ENCODE measurements around the gene ADAMTS7. TPM values are rescaled to one million over a fixed set of nuclear protein-coding genes. Genes with fewer than 3 reads are reported as not detected.

The ADAMTS7 gene
- total and polyA plus RNA-seq, 2 of the 8 experiments (the other 6 are each of a cell fraction or from before 2014, with no cell fraction given): 27.9 to 45.2 TPM

DNA sequence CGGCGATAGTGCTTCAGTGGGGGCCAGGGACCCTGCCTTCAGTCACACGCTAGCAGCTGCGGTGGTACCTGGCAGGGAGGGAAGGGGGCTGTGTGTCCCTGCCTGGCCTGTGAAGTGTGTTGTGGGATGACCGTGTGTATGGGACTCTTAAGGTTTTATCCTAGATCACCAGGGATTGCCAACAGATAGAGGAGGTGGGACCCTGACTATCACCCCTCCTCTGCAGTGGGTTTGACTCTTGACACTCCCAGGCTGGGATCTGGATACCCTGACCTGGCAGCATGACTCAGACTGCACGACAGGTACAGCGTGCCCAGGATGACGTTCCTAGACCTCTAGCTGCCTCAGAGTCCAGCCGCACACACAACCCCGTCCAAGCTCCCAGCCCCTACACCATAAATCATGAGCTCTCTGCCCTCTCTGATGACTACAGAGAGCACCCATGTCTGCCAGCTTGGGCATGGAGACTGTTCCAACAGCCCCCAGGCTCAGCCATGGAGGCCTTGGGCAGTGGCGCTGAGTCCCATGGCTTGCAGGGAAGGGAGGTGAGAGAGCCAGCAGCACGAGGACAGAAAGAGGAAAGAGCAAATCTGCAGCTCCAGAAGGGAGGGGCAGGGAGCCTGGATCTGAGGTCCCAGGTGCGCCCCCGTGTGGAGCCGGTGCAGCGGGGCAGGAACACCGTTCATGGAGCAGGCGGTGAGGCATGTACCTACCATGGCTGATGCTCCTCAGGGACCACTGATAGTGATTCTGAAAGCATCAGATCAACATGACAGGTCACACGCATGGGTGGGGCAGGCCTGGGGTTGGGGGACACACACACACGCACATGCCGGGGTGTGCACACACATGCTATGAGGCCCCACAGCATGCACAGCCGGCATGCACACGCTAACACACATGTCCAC, 71.0 kb downstream of the ADAMTS7 start:
- Histone ChIP-seq H4K91ac (replicated peaks; ENCODE audit: insufficient read length, low read length) (peak overlapping the region; percentile 44), H2BK120ac (replicated peaks; ENCODE audit: low read depth, low read length) (peak overlapping the region; percentile 43), H3K14ac (ENCODE audit: insufficient read length) (no peak overlapping the region), H2BK5ac (ENCODE audit: low read depth, low read length) (peak overlapping the region; percentile 48; the same call in 1 of the 2 replicates), H4K5ac (ENCODE audit: insufficient read length, low read depth, low read length) (peak overlapping the region; percentile 57), H3K18ac (ENCODE audit: extremely low read depth, low read length) (peak overlapping the region; percentile 75), H3K56ac (replicated peaks; ENCODE audit: insufficient read length, low read depth, low read length) (no peak overlapping the region), H3K27me3 (replicated peaks in 1 of 4; ENCODE audit: control insufficient read depth in 3 of 4, extremely low read depth in 1 of 4, insufficient read depth in 3 of 4, low read length in 3 of 4) (no peaks in the 10 kb centered on the region), H3K36me3 (ENCODE audit: control insufficient read depth in 2 of 4, insufficient read depth in 4 of 4, low read length in 3 of 4) (no peaks in the 10 kb centered on the region), H2BK15ac (ENCODE audit: low read length) (peak overlapping the region; percentile 98; the same call in 1 of the 2 replicates), H3K4me1 (replicated peaks in 1 of 4; ENCODE audit: control insufficient read depth in 3 of 4, insufficient read depth in 4 of 4, low read length in 3 of 4) (peaks cover 0 to 7% (median 3%) of the 10 kb centered on the region in 4 experiments; a peak in 4 of 7 replicates), H3K79me1 (ENCODE audit: low read depth, low read length) (no peaks in the 10 kb centered on the region), H4K20me1 (replicated peaks in 1 of 2; ENCODE audit: control insufficient read depth in 1 of 2, insufficient read depth in 2 of 2, low read length in 2 of 2) (peaks cover 0 to 2% of the 10 kb centered on the region in 2 experiments), H2AFZ (ENCODE audit: low read length) (peak overlapping the region; percentile 97), H3K23me2 (ENCODE audit: low read depth, low read length) (no peaks in the 10 kb centered on the region), H3K79me2 (ENCODE audit: control insufficient read depth in 1 of 2, insufficient read depth in 2 of 2, low read length in 2 of 2) (no peaks in the 10 kb centered on the region), H3K4me2 (ENCODE audit: insufficient read depth in 1 of 2, low read depth in 2 of 2, low read length in 2 of 2) (peak overlapping the region in 1 of 2 experiments; percentile 14; a peak in 1 of 4 replicates), H2BK20ac (ENCODE audit: low read length) (no peak overlapping the region), H4K8ac (ENCODE audit: extremely low read depth, insufficient read depth, low read length) (peak overlapping the region; percentile 39; the same call in 1 of the 2 replicates), H3K27ac (ENCODE audit: low read depth, low read length) (no peak overlapping the region), H3K9me3 (ENCODE audit: insufficient read depth in 2 of 2, low read depth in 1 of 2, low read length in 1 of 2) (no peaks in the 10 kb centered on the region), H3K23ac (ENCODE audit: insufficient read length) (no peak overlapping the region), H2AK5ac (ENCODE audit: low read depth, low read length) (no peak overlapping the region; the same call in 1 of the 2 replicates), H3K9ac (replicated peaks in 1 of 4; ENCODE audit: extremely low read depth in 1 of 4, low read depth in 3 of 4, low read length in 3 of 4) (peak overlapping the region in 1 of 4 experiments; percentile 24; a peak in 1 of 7 replicates), H3K4me3 (ENCODE audit: extremely low read depth in 1 of 4, insufficient read depth in 2 of 4, low read depth in 3 of 4, low read length in 4 of 4) (no peak overlapping the region), H2BK12ac (ENCODE audit: low read depth, low read length) (peak overlapping the region; percentile 93), H3K4ac (replicated peaks; ENCODE audit: insufficient read length, low read depth, low read length) (no peak overlapping the region)
- ChIA-PET CTCF (ENCODE audit: partially characterized antibody) (interaction anchor here (0.7 to 5.1 kb wide), 39 partner anchors 8 to 791 kb away, joined by 3 to 68 read pairs (median 5); partner anchors contain the start of genes CHRNA3, CHRNA5 and CHRNB4), POLR2A (ENCODE audit: partially characterized antibody) (interaction anchor here (1.0 kb wide), 1 partner anchor 174 kb away, joined by 3 read pairs; no protein-coding TSS in a partner anchor)
- DNase-seq (ENCODE audit: low read depth in 1 of 2, low spot score in 2 of 2) (peak in 1 of 2 experiments; percentile 96), FAIRE-seq (peak; percentile 58)
- 55% methylated on average over 19 of the region's 23 CpGs; no CpG with 5 or more reads in 1 of the 2 experiments for WGBS, 2 experiments (ENCODE audit: extremely low coverage in 1 of 2, insufficient coverage in 1 of 2, insufficient read length in 1 of 2, insufficient replicate concordance in 2 of 2, low coverage in 1 of 2, low lambda C conversion rate in 2 of 2, missing lambda C conversion rate in 1 of 2)
- TF ChIP-seq ASH2L (IDR thresholded peaks at IDR 0.05; ENCODE audit: low read length): no peak
- TF ChIP-seq PHF8 (conservative IDR thresholded peaks at IDR 0.05; ENCODE audit: low read depth, low read length): no peak
- peak; percentile 85 for TF ChIP-seq MAX (IDR thresholded peaks at IDR 0.05)
- peak; percentile 76 to 88 (median 79) for TF ChIP-seq CTCF (IDR thresholded peaks at IDR 0.05; ENCODE audit: control extremely low read depth in 1 of 3, insufficient read depth in 1 of 3, low read depth in 1 of 3, low read length in 3 of 3)
- TF ChIP-seq, protein P1, sequence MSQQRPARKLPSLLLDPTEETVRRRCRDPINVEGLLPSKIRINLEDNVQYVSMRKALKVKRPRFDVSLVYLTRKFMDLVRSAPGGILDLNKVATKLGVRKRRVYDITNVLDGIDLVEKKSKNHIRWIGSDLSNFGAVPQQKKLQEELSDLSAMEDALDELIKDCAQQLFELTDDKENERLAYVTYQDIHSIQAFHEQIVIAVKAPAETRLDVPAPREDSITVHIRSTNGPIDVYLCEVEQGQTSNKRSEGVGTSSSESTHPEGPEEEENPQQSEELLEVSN (IDR thresholded peaks at IDR 0.05): peak; percentile 54
- peak; percentile 49 to 53 for TF ChIP-seq RAD21 (IDR thresholded peaks at IDR 0.05 in 1 of 2, conservative IDR thresholded peaks at IDR 0.05 in 1 of 2; ENCODE audit: low read depth in 2 of 2, low read length in 2 of 2)

Data from H1 (cell line).